Astrocyte of the spinal cord (primary cell): ENCODE results near the gene DCBLD2.

Experiments used
- DNase-seq: peaks from one replicate; pipeline ENCODE4 v3.0.0; 2011; ENCODE audit warnings: low read depth, low spot score
- H3K4me3 ChIP-seq: 2 replicates; pipeline ENCODE4 v1.5.1; 2011; ENCODE audit warnings: low read depth, mild to moderate bottlenecking, low read length, moderate library complexity
- in situ Hi-C: cut with HindIII; loops from 2 replicates; pipeline ENCODE4 v1.10.0; 2017; ENCODE audit warnings: low sequenced_read_pairs
- TF ChIP-seq, protein P1 (sequence below): IDR thresholded peaks from 2 replicates; pipeline ENCODE4 v1.5.1; 2012; ENCODE audit warnings: low read depth, mild to moderate bottlenecking, low read length, inconsistent platforms

The DCBLD2 gene

GRCh38 chr3:98918586-98918985 lies 17.1 kb upstream of the DCBLD2 start:
- in situ Hi-C loops, result no loop called here
- H3K4me3 ChIP-seq, result no peak overlapping the region
- peak; percentile 38 for DNase-seq
- TF ChIP-seq, protein P1, sequence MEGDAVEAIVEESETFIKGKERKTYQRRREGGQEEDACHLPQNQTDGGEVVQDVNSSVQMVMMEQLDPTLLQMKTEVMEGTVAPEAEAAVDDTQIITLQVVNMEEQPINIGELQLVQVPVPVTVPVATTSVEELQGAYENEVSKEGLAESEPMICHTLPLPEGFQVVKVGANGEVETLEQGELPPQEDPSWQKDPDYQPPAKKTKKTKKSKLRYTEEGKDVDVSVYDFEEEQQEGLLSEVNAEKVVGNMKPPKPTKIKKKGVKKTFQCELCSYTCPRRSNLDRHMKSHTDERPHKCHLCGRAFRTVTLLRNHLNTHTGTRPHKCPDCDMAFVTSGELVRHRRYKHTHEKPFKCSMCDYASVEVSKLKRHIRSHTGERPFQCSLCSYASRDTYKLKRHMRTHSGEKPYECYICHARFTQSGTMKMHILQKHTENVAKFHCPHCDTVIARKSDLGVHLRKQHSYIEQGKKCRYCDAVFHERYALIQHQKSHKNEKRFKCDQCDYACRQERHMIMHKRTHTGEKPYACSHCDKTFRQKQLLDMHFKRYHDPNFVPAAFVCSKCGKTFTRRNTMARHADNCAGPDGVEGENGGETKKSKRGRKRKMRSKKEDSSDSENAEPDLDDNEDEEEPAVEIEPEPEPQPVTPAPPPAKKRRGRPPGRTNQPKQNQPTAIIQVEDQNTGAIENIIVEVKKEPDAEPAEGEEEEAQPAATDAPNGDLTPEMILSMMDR, result no peak

GRCh38 chr3:98917608-98918007 lies 16.1 kb upstream of the DCBLD2 start:
- no peak overlapping the region for H3K4me3 ChIP-seq
- TF ChIP-seq, protein P1, result no peak
- DNase-seq, result peak; percentile 15
- in situ Hi-C loops, result no loop called here

DNA sequence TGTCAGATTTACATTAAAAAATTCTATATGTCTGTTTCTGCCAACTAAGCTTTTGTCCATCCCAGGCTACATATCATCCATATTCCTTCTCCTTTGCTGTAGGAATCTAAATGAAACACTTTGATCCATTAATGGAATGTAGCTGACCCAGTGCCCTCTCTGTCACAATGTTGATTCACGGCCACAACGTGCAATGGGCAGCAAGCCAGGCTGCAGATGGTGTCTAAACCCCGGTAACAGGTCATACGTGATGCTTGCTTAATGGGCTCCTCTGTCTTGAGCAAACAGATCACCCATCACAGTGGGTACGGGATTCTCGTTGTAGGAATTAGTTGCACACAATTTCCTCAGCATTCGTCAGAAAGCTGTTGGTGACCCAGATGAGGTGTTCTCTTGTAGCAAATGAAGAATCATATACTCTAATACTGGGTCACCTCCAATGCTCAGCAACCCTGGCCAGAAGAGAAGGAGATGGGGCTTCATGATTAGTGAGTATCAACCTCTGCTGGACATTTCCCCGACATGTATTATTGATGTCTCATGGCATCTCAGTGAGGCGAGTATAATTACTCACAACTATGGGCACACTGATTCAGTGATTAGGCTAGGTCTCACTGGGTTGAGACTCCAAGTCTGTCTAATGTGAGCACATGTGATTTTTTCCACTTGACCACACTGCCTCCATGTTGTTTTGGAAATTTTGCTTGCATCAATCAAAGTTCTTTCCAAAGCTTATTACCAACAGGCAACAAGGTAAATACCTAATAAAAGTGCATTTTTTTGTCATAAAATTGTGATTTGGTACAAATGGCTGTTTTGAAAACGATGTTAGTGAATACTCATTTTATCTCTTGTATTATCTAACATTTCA lies 12.9 kb upstream of the DCBLD2 start:
- DNase-seq, result peak; percentile 28
- no peak overlapping the region for H3K4me3 ChIP-seq
- TF ChIP-seq, protein P1, result no peak
- in situ Hi-C loops, result no loop called here

DNA sequence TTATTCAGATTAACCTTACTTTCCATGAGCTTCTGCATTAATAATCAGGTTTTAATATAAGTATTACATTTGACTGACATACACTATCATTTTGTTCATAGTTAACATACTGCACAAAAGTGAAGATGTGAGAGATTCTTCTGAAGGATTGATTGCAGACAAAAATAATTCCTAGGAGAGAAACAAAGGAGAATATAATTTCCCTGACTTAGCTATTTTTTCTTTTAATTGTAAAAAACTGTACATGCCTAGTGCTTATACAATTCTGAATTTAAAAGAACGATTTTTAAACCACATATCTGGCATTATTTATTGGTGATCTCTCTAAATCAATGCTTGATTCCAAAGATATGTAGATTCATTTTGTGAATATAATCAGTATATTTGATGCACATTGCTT lies 11.0 kb upstream of the DCBLD2 start:
- no peak for DNase-seq
- H3K4me3 ChIP-seq, result no peak overlapping the region
- in situ Hi-C loops, result no loop called here
- TF ChIP-seq, protein P1, result no peak

- TF ChIP-seq, protein P1, result no peak
- in situ Hi-C loops, result no loop called here
- no peak overlapping the region for H3K4me3 ChIP-seq
- peak; percentile 88 for DNase-seq
Observed at GRCh38 chr3:98906230-98906629, 4.7 kb upstream of the DCBLD2 start.

DNA sequence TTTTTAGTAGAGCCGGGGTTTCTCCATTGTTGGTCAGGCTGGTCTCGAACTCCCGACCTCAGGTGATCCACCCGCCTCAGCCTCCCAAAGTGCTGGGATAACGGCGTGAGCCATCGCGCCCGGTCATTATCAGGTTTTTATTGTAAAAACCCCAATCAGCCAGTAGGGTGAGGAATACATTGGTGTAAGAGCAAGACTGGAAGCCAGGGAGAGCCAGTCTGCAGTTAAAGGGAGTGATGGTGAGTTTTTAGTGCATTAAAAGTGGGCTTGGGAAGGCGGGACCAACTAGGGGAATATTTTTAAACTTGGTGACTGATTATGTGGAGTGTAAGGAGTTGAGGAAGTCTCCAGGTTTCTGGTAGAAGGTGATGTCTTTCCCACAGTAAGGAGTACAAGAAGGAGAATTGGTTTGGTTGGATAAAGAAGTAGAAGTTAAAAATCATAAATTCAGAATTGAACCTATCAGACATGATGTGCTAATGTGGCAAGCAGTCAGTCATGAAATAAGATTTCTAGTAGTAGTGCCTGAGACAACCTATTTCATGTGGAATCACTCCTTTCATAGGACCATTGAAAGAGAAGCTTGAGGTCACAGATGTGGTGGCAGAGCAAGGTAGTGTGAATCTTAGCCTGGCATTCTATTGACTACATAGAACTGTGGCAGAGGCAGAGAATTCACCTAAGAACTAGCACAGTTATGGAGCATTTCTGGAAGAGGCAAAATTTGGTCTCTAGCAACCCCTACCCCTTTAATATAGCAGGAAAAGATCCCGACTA lies 2.4 kb upstream of the DCBLD2 start:
- H3K4me3 ChIP-seq, result no peak overlapping the region
- peak; percentile 9 for DNase-seq
- TF ChIP-seq, protein P1, result no peak
- in situ Hi-C loops, result no loop called here
